Measurements from ENCODE around the gene PKHD1.
"Not testable (repeated sequence)": the region's sequence is repeated elsewhere in the genome, so short reads cannot be mapped to it uniquely, and the experiment has no call there.

The PKHD1 gene

GRCh38 chr6:51992876-51993275, 94.5 kb downstream of the PKHD1 start:
- DNase-seq (ENCODE audit: low read depth), result no peak

- DNase-seq (ENCODE audit: low read depth), result no peak
Measured at GRCh38 chr6:51989789-51990188, 97.6 kb downstream of the PKHD1 start.

DNA sequence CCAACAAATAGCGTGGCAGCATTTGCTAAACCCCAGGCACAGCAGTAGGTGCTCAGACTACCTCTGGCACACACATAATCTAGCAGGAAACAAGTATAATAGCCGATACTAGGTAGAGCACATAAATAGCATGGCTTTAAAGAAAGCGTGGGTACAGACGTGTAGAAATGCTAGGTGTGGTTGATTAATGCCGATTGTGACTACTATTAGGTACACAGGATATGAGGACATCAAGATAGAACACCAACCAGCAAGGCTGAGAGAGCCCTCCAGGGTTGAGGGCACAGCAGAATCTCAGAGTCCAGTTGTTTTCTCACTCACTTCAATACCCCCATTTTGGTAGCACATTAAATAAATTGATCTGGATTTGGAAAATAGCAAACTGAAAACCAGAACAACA, 100.5 kb downstream of the PKHD1 start:
- DNase-seq (ENCODE audit: low read depth), result no peak

- DNase-seq (ENCODE audit: low read depth), result no peak
Measured at GRCh38 chr6:51983564-51983963, 103.8 kb downstream of the PKHD1 start.

DNA sequence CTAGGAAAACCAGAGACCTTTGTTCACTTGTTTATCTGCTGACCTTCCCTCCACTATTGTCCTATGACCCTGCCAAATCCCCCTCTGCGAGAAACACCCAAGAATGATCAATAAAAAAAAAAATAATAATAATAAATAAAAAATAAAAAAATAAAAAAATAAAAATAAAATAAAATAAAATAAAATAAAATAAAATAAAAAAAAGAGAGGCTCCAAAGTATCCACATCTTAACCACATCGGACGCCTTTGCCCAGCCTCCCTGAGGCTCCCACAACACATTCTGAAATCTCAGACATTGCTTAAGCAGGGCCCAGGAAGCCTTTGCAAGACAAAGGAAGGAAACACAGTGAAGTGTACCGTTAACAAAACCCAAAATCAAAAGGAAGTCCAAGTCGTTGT, 104.7 kb downstream of the PKHD1 start:
- DNase-seq (ENCODE audit: low read depth), result not testable (repeated sequence)

- no peak for DNase-seq (ENCODE audit: low read depth)
Measured at GRCh38 chr6:51976374-51976773, 111.0 kb downstream of the PKHD1 start.

DNA sequence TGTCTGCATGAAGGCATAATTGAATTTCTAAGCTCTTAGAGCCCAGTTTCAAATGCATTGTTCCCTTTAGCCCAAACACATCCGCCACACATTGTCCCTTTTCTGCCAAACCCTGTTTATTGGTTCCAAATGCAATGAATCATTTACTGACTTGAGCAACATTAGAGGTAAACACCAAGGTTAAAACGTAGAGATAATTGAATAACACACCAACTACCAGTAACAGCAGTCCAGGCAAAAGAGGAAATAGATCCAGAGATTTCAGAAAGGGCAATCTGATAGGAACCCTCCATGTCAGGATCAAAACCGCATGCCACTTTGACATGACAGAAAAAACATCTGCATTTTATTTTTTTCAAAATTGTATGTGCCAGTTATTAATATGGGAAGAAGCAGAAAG, 114.8 kb downstream of the PKHD1 start:
- DNase-seq (ENCODE audit: low read depth), result no peak

GRCh38 chr6:51968265-51968664, 119.1 kb downstream of the PKHD1 start:
- no peak for DNase-seq (ENCODE audit: low read depth)

DNA sequence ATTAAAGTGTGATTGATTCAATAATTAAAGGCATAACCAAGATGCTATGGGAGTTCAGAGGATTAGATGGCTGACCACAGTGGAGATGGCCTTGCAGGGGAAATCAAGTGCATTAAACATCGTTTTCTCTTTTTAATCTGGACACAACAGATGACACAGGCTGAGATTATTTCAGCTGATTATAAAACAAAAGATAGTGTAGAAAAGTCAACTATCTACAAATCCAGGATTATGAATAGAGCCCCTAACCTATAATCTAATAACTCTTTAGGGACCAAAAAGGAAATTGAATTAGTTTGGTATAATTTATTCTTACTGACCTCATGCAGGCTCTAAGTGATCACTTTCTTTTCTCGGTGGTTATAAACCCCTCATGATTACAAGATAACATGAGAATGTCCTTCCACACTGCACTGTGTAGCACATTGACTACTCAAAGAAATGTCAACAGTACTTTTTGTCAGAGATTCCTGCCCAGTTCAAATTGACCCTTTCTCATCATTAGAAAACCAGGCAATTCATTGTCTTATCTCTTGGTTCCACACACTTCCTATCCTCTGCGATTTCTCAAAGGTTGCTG, 122.1 kb downstream of the PKHD1 start:
- no peak for DNase-seq (ENCODE audit: low read depth)

GRCh38 chr6:51963980-51964379, 123.4 kb downstream of the PKHD1 start:
- no peak for DNase-seq (ENCODE audit: low read depth)

- no peak for DNase-seq (ENCODE audit: low read depth)
Measured at GRCh38 chr6:51962354-51962753, 125.1 kb downstream of the PKHD1 start.

DNA sequence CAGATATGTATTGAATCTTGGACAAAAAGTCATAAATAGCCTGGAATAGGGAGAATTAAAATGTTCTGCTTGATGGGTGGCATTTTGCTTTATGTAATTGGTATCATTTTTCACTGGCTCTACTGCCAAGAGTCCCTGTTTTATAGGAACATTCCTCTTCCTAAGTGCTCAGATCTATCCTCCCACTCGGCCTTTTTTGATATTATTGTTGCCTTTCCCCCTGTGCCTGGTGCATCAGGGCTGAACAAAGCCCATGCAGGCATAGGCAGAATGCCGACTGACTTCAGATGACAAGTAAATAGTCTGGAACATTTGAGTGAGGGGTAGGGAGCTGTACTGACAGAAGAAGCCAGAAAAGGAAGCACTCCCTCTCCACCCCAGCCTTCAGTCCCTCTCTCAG, 127.0 kb downstream of the PKHD1 start:
- no peak for DNase-seq (ENCODE audit: low read depth)

GRCh38 chr6:51959744-51960383, 127.5 kb downstream of the PKHD1 start:
- DNase-seq (ENCODE audit: low read depth), result peak; percentile 59

DNA sequence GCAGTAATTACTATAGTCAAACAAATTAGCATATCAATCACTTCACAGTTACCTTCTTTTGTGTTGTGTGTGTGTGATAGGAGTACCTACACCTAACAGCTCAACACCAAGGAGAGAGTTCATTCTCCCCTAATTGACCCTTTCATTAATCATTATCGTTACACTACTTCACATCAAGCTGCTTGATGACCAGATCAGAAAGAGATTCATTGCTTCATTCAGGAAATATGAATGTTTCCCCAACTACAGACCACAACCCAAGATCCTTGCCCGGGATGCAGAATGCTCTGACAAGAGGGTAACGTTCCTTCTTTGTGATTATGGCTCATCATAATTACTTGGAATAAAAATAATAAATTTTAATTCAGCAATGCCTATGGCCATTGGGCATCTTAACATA, 132.7 kb downstream of the PKHD1 start:
- DNase-seq (ENCODE audit: low read depth), result no peak

- no peak for DNase-seq (ENCODE audit: low read depth)
Measured at GRCh38 chr6:51953246-51953645, 134.2 kb downstream of the PKHD1 start.

- DNase-seq (ENCODE audit: low read depth), result no peak
Measured at GRCh38 chr6:51951924-51952323, 135.5 kb downstream of the PKHD1 start.

DNA sequence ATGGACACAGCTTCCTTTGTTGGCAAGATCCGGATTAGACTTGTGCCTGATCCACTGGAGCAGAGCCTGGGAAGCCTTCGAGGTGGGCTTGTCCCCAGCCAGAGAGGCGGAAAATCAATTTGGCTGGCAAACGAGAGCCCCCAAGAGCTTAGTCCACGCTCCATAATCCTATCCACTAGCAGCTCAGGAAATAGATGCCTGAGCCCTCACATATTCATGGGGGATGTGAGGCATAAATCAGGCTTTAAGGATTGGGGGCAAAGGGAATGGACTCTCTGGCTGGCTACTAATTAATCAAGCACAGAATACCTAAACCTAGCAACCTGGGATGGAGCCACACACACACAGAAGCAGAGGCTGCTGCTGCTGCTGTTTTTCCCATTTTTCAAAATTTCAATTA, 137.9 kb downstream of the PKHD1 start:
- DNase-seq (ENCODE audit: low read depth), result no peak

- not testable (repeated sequence) for DNase-seq (ENCODE audit: low read depth)
Measured at GRCh38 chr6:51939695-51940094, 147.7 kb downstream of the PKHD1 start.

DNA sequence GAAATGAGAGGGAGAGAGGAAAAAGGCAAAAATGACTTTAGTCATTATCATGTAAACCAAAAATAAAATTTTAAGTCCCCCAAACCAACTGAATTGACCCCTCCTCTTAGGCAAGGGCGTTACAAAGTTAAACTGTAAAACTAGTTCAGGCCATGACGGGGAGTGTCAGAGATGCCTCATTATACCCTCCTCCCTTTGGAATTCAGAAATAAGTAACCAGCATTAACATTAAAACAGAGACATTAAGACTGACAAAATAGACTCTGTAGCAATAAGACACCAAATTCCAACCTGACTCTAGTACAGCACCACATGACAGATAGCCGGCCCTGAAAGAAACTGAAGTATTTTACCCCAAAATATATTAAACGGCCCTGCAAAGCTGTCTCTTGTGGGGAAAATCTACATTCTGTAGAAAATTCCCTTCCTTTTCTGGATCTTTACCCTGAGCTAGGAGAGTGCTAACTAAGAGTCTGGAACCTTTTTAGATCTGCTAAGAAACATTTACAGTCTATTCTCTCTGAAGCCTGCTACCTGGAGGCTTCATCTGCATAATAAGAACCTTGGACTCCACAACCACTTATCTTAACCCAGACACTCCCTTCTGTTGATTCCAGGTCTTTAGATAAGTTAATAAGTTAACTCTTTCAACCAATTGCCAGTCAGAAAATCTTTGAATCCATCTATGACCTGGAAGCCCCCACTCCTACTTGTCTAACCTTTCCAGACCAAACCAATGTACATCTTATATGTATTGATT, 150.7 kb downstream of the PKHD1 start:
- DNase-seq (ENCODE audit: low read depth), result no peak

- DNase-seq (ENCODE audit: low read depth), result no peak
Measured at GRCh38 chr6:51934098-51934497, 153.3 kb downstream of the PKHD1 start.

- DNase-seq (ENCODE audit: low read depth), result no peak
Measured at GRCh38 chr6:51932956-51933355, 154.5 kb downstream of the PKHD1 start.

DNA sequence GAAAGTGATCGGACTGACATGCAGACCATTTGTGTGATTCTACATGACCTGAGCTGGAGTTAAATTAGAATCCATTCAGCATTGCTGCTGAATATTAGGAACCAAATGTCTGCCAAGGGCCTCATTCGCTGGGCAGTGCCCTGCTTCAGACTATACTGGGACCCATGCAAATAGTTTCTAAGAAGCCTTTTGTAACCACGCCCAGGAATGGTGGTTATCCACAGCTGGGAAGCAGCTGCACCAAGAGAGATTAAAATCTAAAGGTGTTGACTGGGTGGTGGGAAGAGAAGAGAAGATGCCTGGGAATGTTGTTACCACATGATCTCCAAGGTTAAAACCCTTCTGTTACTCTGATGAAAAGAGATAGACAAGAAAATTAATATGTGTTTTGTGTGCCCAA, 156.8 kb downstream of the PKHD1 start:
- DNase-seq (ENCODE audit: low read depth), result no peak

DNA sequence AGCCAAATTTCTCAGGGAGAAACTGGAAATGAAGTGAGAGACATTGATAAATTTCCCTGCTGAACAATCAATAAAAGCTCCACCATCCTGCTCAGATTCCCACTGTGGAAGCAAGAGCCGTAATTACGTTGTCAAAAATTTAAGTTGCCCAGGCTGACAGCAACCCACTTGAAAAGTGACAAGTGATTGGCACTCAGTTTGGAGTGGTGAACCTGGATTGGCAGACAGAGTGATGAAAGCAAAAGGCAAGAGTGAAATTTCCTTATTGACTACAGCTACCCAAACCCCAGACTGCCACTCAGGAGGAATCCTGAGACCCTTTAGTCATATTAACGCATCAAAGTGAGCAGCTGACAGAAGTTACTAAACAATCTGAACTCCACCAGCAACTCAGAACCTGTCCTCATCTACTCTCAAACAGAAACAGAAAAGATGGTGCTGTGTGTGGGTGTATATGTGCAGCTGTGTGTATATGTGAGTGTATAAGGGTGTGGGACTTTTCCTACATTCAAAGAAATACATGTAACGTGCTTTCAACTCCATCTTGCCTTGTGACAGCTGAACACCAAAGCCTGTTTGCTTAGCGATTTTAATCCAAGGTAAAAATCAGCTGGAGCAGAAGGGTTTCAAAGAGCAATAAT, 157.4 kb downstream of the PKHD1 start:
- no peak for DNase-seq (ENCODE audit: low read depth)
